ENCODE data around the gene ORC1.

Gene ORC1

GRCh38 chr1:52337439-52337838 is 66.8 kb downstream of the ORC1 start:
- DNase-seq, result no peak

DNA sequence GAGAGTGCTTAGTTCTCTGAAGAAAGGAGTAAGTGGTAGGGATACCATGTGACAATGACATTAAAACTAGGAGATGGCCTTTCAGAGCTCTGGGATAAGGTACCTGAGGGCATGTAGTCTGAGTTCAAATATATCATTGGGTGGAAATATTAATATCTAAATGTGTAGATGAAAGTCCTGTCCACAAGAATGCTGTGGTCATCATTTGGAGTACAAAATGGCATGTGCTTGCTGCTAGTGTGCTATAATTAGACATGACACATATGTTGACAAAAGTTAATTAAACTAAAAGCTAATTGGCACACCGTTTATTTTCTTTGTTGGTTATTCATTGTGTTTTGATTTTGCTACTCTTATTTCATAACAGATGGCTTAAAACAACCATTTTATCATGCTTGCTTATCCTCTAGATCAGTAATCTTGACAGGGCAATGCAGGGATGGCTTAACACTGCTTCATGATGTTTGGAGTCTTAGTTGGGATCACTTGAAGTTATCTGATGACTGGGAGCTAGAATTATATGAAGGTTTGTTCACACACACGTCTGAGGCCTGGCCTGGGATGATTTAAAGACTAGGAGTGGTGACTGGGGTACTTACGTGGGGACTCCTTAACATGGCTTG is 69.2 kb downstream of the ORC1 start:
- no peak for DNase-seq

- no peak for DNase-seq
Measured at GRCh38 chr1:52332411-52332810, 71.8 kb downstream of the ORC1 start.

- no peak for DNase-seq
Measured at GRCh38 chr1:52328615-52329014, 75.6 kb downstream of the ORC1 start.

DNA sequence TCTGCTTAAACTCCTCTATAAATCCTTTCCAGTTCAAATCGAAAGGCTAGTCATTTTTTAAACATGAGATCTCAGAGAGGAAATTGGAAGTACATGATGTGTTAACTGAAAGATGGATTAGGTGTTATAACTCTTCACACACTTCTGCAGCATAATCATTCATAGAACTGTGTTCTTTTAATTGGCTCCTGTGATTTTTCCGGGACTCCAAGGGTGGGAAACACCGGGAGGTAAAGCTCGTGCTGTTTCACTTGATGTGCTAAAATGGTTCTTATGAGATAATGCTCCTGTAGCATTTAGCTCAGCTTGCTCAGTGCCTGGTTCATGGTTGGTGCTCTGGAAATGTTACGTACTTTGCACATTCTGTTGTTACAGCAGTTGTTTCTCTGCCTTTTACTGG is 78.4 kb downstream of the ORC1 start:
- DNase-seq, result no peak

- DNase-seq, result no peak
Measured at GRCh38 chr1:52323731-52324130, 80.5 kb downstream of the ORC1 start.
